Neural crest cell (in vitro differentiated cells): ENCODE data around the gene SLC23A3. TPM values are rescaled to one million over a fixed set of nuclear protein-coding genes. Genes with fewer than 3 reads are reported as not detected.

Source experiments
- DNase-seq: peaks from one replicate; pipeline ENCODE4 v3.0.0; 2021; ENCODE audit warnings: low read depth, mixed read lengths, low spot score
- H3K27ac Mint-ChIP-seq: one replicate; pipeline ENCODE4 v1.8.0; 2021; ENCODE audit warnings: mild to moderate bottlenecking, mixed read lengths; ENCODE audit not compliant: unreplicated experiment
- H3K27me3 Mint-ChIP-seq: 2 replicates; pipeline ENCODE4 v1.8.0; 2021; ENCODE audit warnings: low read depth, mild to moderate bottlenecking, mixed read lengths
- H3K36me3 Mint-ChIP-seq: 2 replicates; pipeline ENCODE4 v1.8.0; 2021; ENCODE audit warnings: low read depth, mild to moderate bottlenecking, mixed read lengths
- H3K4me1 Mint-ChIP-seq: 2 replicates; pipeline ENCODE4 v1.8.0; 2021; ENCODE audit warnings: mixed read lengths
- H3K4me3 Mint-ChIP-seq: one replicate; pipeline ENCODE4 v1.8.0; 2021; ENCODE audit warnings: mild to moderate bottlenecking, mixed read lengths
- H3K9me3 Mint-ChIP-seq: 2 replicates; pipeline ENCODE4 v1.8.0; 2021; ENCODE audit warnings: mixed read lengths
- CTCF ChIP-seq: fragments of 200-600 bp; sonication (generic); conservative IDR thresholded peaks from 2 replicates; pipeline ENCODE4 v1.5.0; 2021; ENCODE audit warnings: antibody characterized with exemption, mild to moderate bottlenecking
- total RNA-seq: library from RNA; stranded (reverse); gene quantifications from 2 replicates; pipeline ENCODE4 v1.2.1, GENCODE V29; 2021

SLC23A3 gene
- total RNA-seq, 1 donor from 2014 or later, result 1.5 TPM

- no peak for DNase-seq
- Mint-ChIP-seq H3K9me3 (no peaks in the 10 kb centered on the region), H3K4me3 (no peak overlapping the region), H3K27me3 (no peaks in the 10 kb centered on the region), H3K27ac (no peak overlapping the region), H3K4me1 (no peaks in the 10 kb centered on the region), H3K36me3 (peaks cover 5% of the 10 kb centered on the region)
- TF ChIP-seq CTCF, result no peak
Measured at GRCh38 chr2:219140722-219141121, 29.1 kb downstream of the SLC23A3 start.

- no peaks in the 10 kb centered on the region for H3K9me3 Mint-ChIP-seq
- no peak for DNase-seq
- H3K4me1 Mint-ChIP-seq, result no peaks in the 10 kb centered on the region
- no peak for TF ChIP-seq CTCF
- H3K4me3 Mint-ChIP-seq, result no peak overlapping the region
- no peaks in the 10 kb centered on the region for H3K27me3 Mint-ChIP-seq
- H3K27ac Mint-ChIP-seq, result no peak overlapping the region
- no peaks in the 10 kb centered on the region for H3K36me3 Mint-ChIP-seq
Measured at GRCh38 chr2:219133976-219134375, 35.9 kb downstream of the SLC23A3 start.

GRCh38 chr2:219131744-219132143 is 38.1 kb downstream of the SLC23A3 start:
- no peak for TF ChIP-seq CTCF
- Mint-ChIP-seq H3K27ac (no peak overlapping the region), H3K27me3 (no peaks in the 10 kb centered on the region), H3K9me3 (no peaks in the 10 kb centered on the region), H3K36me3 (no peaks in the 10 kb centered on the region), H3K4me1 (no peaks in the 10 kb centered on the region), H3K4me3 (no peak overlapping the region)
- DNase-seq, result no peak

- Mint-ChIP-seq H3K27me3 (no peaks in the 10 kb centered on the region), H3K4me3 (no peak overlapping the region), H3K27ac (no peak overlapping the region), H3K9me3 (no peaks in the 10 kb centered on the region), H3K4me1 (no peaks in the 10 kb centered on the region), H3K36me3 (no peaks in the 10 kb centered on the region)
- TF ChIP-seq CTCF, result no peak
- DNase-seq, result no peak
Measured at GRCh38 chr2:219131327-219131726, 38.5 kb downstream of the SLC23A3 start.

GRCh38 chr2:219129589-219129988 is 40.2 kb downstream of the SLC23A3 start:
- H3K27me3 Mint-ChIP-seq, result no peaks in the 10 kb centered on the region
- DNase-seq, result no peak
- H3K4me3 Mint-ChIP-seq, result no peak overlapping the region
- H3K9me3 Mint-ChIP-seq, result no peaks in the 10 kb centered on the region
- no peak overlapping the region for H3K27ac Mint-ChIP-seq
- no peaks in the 10 kb centered on the region for H3K36me3 Mint-ChIP-seq
- no peaks in the 10 kb centered on the region for H3K4me1 Mint-ChIP-seq
- no peak for TF ChIP-seq CTCF

GRCh38 chr2:219128396-219128795 is 41.4 kb downstream of the SLC23A3 start:
- TF ChIP-seq CTCF, result no peak
- no peak overlapping the region for H3K27ac Mint-ChIP-seq
- H3K4me1 Mint-ChIP-seq, result no peaks in the 10 kb centered on the region
- no peaks in the 10 kb centered on the region for H3K9me3 Mint-ChIP-seq
- no peak overlapping the region for H3K4me3 Mint-ChIP-seq
- no peaks in the 10 kb centered on the region for H3K27me3 Mint-ChIP-seq
- H3K36me3 Mint-ChIP-seq, result no peaks in the 10 kb centered on the region
- DNase-seq, result no peak
